GM10266 (cell line): Measurements from ENCODE around the gene XPO1.

Experiments used
- DNase-seq: peaks from one replicate; pipeline ENCODE4 v3.0.0; 2012; ENCODE audit errors: extremely low spot score
- TF ChIP-seq, protein P1 (sequence below): IDR thresholded peaks from 2 replicates; pipeline ENCODE4 v1.5.1; 2012; ENCODE audit warnings: mild to moderate bottlenecking, low read depth; ENCODE audit not compliant: control insufficient read depth, insufficient read depth; ENCODE audit errors: missing control alignments

Gene XPO1

DNA sequence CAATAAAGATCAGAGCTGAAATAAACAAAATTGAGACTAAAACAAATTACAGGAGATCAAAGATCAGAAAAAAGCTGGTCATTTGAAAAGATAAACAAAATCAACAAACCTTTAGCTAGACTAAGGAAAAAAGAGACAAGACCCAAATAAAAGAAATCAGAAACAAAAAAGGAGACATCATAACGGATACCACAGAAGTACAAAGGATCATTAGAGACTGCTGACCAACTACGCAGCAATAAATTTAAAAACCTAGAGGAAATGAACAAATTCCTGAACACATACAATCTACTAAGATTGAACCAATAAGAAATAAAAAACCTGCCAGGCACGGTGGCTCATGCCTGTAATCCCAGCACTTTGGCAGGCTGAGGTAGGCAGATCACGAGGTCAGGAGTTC lies 101.0 kb downstream of the XPO1 start:
- DNase-seq = no peak
- TF ChIP-seq, protein P1, sequence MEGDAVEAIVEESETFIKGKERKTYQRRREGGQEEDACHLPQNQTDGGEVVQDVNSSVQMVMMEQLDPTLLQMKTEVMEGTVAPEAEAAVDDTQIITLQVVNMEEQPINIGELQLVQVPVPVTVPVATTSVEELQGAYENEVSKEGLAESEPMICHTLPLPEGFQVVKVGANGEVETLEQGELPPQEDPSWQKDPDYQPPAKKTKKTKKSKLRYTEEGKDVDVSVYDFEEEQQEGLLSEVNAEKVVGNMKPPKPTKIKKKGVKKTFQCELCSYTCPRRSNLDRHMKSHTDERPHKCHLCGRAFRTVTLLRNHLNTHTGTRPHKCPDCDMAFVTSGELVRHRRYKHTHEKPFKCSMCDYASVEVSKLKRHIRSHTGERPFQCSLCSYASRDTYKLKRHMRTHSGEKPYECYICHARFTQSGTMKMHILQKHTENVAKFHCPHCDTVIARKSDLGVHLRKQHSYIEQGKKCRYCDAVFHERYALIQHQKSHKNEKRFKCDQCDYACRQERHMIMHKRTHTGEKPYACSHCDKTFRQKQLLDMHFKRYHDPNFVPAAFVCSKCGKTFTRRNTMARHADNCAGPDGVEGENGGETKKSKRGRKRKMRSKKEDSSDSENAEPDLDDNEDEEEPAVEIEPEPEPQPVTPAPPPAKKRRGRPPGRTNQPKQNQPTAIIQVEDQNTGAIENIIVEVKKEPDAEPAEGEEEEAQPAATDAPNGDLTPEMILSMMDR = no peak

DNA sequence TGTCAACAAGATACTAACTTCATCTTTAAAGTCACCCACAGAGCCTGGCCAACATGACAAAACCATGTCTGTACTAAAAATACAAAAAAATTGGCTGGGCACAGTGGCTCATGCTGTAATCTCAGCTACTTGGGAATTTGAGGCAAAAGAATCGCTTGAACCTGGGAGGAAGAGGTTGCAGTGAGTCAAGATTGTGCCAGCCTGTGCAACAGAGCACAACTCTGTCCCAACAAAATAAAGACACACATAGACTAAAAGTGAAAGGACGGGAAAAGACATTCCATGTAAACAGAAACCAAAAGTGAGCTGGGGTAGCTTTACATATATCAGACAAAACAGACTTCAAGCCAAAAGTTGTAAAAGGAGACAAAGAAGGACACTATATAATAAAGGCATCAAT lies 102.1 kb downstream of the XPO1 start:
- TF ChIP-seq, protein P1 = no peak
- no peak for DNase-seq

DNA sequence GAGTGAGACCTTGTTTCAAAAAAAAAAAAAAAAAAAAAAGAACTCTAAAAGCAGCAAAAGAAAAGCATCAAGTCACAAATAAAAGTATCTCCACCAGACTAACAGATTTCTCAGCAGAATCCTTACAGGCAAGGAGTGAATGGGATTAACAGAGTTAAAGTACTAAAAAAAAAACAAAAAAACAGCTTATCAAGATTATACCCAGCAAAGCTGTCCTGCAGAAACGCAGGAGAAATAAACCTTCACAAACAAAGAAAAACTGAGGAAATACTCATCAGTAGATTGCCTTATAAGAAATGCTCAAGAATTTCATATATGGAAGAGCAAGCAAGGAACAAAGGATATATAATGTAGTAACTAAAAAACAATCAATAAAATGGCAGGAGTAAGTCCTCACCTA lies 102.9 kb downstream of the XPO1 start:
- DNase-seq = no peak
- TF ChIP-seq, protein P1 = no peak

DNA sequence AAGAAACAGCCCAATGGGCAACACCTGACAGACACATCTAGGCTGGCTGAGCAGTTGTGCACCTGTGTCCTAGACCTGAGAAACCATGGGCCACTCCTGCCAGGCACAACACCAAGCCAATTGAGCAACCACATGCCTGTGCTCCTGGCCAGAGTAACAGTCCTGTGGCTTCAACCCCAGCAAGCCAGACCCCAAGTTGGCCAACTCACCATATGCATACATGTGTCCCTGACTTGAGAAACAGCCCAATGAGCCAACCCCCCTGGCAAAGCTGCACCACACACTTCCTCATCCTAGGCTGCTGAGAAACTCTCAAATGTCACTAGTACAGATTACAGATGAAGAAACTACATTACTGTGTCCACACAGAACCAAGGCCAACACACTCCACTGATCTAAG lies 103.8 kb downstream of the XPO1 start:
- TF ChIP-seq, protein P1 = no peak
- no peak for DNase-seq

DNA sequence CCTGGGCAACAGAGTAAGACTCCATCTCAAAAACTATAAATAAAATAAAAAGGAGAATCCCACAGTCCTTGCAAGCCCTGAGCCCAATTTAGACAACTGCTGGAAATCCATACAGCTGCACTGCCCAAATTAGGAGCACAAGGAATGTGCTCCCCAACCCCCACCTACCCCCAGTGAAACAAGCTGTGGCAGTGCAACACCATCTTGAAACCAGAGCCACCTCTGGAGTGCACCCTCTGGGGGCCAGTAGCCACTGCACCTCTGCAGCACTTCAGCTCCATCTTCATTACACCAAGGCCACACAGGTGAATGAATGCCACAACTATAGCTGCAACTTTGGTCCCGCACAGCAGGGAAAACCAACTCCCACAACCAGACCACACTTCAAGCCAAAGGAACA lies 104.5 kb downstream of the XPO1 start:
- DNase-seq = no peak
- TF ChIP-seq, protein P1 = no peak

DNA sequence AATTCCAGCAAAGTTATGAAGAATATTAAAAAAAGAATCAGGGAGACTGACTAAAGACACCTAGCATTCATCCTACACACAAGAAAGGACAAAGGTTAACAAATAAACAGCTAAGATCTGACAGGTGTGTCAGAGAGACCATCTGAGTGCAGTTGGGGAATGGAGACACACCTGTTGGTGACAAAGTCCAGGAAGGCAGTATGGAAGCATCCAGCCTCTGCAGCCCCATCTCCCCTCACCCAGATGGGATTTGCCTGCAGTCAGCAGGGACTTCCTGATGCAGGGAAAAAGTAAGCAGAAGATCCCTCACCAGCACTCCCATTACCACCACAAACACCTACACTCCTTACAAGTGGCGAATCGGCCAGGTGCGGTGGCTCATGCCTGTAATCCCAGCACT lies 105.2 kb downstream of the XPO1 start:
- TF ChIP-seq, protein P1 = no peak
- DNase-seq = no peak

DNA sequence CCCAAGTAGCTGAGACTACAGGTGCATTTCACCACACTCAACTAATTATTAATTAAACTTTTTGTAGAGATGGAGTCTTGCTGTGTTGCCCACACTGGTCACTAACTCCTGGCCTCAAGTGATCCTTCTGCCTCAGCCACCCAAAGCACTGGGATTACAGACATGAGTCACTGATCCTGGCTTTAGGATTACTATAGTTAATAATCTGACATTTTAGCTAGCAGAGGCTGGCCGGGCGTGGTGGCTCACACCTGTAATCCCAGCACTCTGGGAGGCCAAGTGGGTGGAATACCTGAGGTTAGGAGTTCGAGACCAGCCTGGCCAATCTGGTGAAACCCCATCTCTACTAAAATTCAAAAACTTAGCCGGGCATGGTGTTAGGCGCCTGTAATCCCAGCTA lies 106.8 kb downstream of the XPO1 start:
- TF ChIP-seq, protein P1 = no peak
- DNase-seq = no peak
